ENCODE measurements around the gene CALCOCO2. TPM values are rescaled to one million over a fixed set of nuclear protein-coding genes. Genes with fewer than 3 reads are reported as not detected.
"Not testable (repeated sequence)": the region's sequence is repeated elsewhere in the genome, so short reads cannot be mapped to it uniquely, and the experiment has no call there.

Gene CALCOCO2
- polyA plus RNA-seq, 1 donor (not counting 4 experiments of a cell fraction or from before 2014, with no cell fraction given) = 76.0 TPM

- peaks cover 9% of the 10 kb centered on the region for H3K4me1 ChIP-seq (ENCODE audit: control insufficient read depth, extremely low read depth, insufficient read depth, low read length)
- DNase-seq (ENCODE audit: low read depth, low spot score) (no peak), FAIRE-seq (no peak)
- H3K9me1 ChIP-seq (ENCODE audit: control insufficient read depth, extremely low read depth, insufficient read depth, low read length) = no peaks in the 10 kb centered on the region
- no peak overlapping the region for H3K4me3 ChIP-seq (ENCODE audit: control insufficient read depth in 2 of 3, extremely low read depth in 1 of 3, insufficient read depth in 2 of 3, low read depth in 1 of 3, low read length in 3 of 3)
- H4K20me1 ChIP-seq (ENCODE audit: control insufficient read depth, extremely low read depth, insufficient read depth, low read length) = no peaks in the 10 kb centered on the region
- no peaks in the 10 kb centered on the region for H3K9me3 ChIP-seq (ENCODE audit: control insufficient read depth, low read depth, low read length)
- no peak overlapping the region for H2AFZ ChIP-seq (ENCODE audit: control insufficient read depth, low read length)
- no peak overlapping the region for H3K27ac ChIP-seq (ENCODE audit: control insufficient read depth, insufficient read depth, low read length)
- H3K4me2 ChIP-seq (ENCODE audit: control insufficient read depth, extremely low read depth, insufficient read depth, low read depth, low read length) = no peak overlapping the region
- H3K79me2 ChIP-seq (ENCODE audit: control insufficient read depth, insufficient read depth, low read length) = no peaks in the 10 kb centered on the region
- no peaks in the 10 kb centered on the region for H3K36me3 ChIP-seq (ENCODE audit: control insufficient read depth in 2 of 2, extremely low read depth in 1 of 2, insufficient read depth in 2 of 2, low read length in 2 of 2)
- peaks cover 38% of the 10 kb centered on the region for H3K27me3 ChIP-seq (ENCODE audit: control insufficient read depth, extremely low read depth, insufficient read depth, low read length)
- TF ChIP-seq EZH2 (IDR thresholded peaks at IDR 0.05; ENCODE audit: low read length) (no peak), CTCF (optimal IDR thresholded peaks at IDR 0.05 in 1 of 3, IDR thresholded peaks at IDR 0.05 in 1 of 3, conservative IDR thresholded peaks at IDR 0.05 in 1 of 3; ENCODE audit: extremely low read depth in 1 of 3, insufficient read depth in 2 of 3, low read length in 3 of 3) (no peak)
- no peak overlapping the region for H3K9ac ChIP-seq (ENCODE audit: control insufficient read depth, extremely low read depth, insufficient read depth, low read length)
- dilution Hi-C loops (cut with MboI; ENCODE audit: extremely low pct_ligation_motif_present, low sequenced_read_pairs) = loop anchor here (10.0 kb wide), 1 partner anchor 65 kb away; no protein-coding TSS in a partner anchor
Measured at GRCh38 chr17:48819466-48819865, 11.4 kb upstream of the CALCOCO2 start.

DNA sequence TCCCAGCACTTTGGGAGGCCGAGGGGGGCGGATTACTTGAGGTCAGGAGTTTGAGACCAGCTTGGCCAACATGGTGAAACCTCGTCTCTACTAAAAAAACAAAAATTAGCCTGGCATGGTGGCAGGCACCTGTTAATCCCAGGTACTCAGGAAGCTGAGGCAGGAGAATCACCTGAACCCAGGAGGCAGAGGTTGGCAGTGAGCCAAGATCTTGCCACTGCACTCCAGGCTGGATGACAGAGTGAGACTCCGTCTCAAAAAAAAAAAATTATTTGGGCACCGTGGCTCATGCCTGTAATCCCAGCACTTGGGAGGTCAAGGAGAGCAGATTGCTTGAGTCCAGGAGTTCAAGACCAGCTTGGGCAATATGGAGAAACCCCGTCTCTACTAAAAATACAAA, 9.9 kb upstream of the CALCOCO2 start:
- Histone ChIP-seq H3K27me3 (ENCODE audit: control insufficient read depth, extremely low read depth, insufficient read depth, low read length) (peaks cover 29% of the 10 kb centered on the region), H3K4me1 (ENCODE audit: control insufficient read depth, extremely low read depth, insufficient read depth, low read length) (peaks cover 16% of the 10 kb centered on the region)
- FAIRE-seq; H2AFZ ChIP-seq (ENCODE audit: control insufficient read depth, low read length); H3K4me2 ChIP-seq (ENCODE audit: control insufficient read depth, extremely low read depth, insufficient read depth, low read depth, low read length); H3K4me3 ChIP-seq (ENCODE audit: control insufficient read depth in 2 of 3, extremely low read depth in 1 of 3, insufficient read depth in 2 of 3, low read depth in 1 of 3, low read length in 3 of 3); H3K79me2 ChIP-seq (ENCODE audit: control insufficient read depth, insufficient read depth, low read length); DNase-seq (ENCODE audit: low read depth, low spot score); H3K27ac ChIP-seq (ENCODE audit: control insufficient read depth, insufficient read depth, low read length); H3K9ac ChIP-seq (ENCODE audit: control insufficient read depth, extremely low read depth, insufficient read depth, low read length); H3K9me3 ChIP-seq (ENCODE audit: control insufficient read depth, low read depth, low read length); H3K9me1 ChIP-seq (ENCODE audit: control insufficient read depth, extremely low read depth, insufficient read depth, low read length); H3K36me3 ChIP-seq (ENCODE audit: control insufficient read depth in 2 of 2, extremely low read depth in 1 of 2, insufficient read depth in 2 of 2, low read length in 2 of 2); H4K20me1 ChIP-seq (ENCODE audit: control insufficient read depth, extremely low read depth, insufficient read depth, low read length); dilution Hi-C loops (cut with MboI; ENCODE audit: extremely low pct_ligation_motif_present, low sequenced_read_pairs): not testable (repeated sequence)
